SK-N-SH (cell line): ENCODE data around the gene NPIPA1.

Experiments used
- EZH2phosphoT487 ChIP-seq: fragments of 200-600 bp; sonication (generic); IDR thresholded peaks from 2 replicates; pipeline ENCODE4 v1.6.1; 2017; ENCODE audit warnings: low read depth, mixed run types, mild to moderate bottlenecking, antibody characterized with exemption, moderate library complexity, borderline replicate concordance
- POLR2AphosphoS5 ChIP-seq: IDR thresholded peaks from 2 replicates; pipeline ENCODE4 v1.6.1; 2012; ENCODE audit warnings: low read depth, low read length
- RFX5 ChIP-seq: IDR thresholded peaks from 2 replicates; pipeline ENCODE4 v1.6.1; 2012; ENCODE audit warnings: mild to moderate bottlenecking, improper control_type of control experiment, low read length
- USF2 ChIP-seq: fragments of 150-350 bp; IDR thresholded peaks from 2 replicates; pipeline ENCODE4 v1.6.1; 2017; ENCODE audit warnings: antibody characterized with exemption, low read length, low read depth, borderline replicate concordance

GRCh38 chr16:14955546-14956231 is 18.4 kb downstream of the NPIPA1 start:
- TF ChIP-seq RFX5 (no peak), USF2 (no peak), POLR2AphosphoS5 (no peak), EZH2phosphoT487 (no peak)
